KG1 (cell line): ENCODE measurements around the gene VAPA.

Experiments used
- DNase-seq: peaks from one replicate; lab custom pipeline; 2025; lab: John Stamatoyannopoulos, UW

VAPA gene

GRCh38 chr18:9914584-9915290, 921 bp downstream of the VAPA start:
- DNase-seq = peak; percentile 18

- no peak for DNase-seq
These were observed 1.7 kb downstream of the VAPA start for GRCh38 chr18:9915291-9916076.

GRCh38 chr18:9916077-9916639, 2.3 kb downstream of the VAPA start:
- DNase-seq = no peak

- DNase-seq = no peak
These were observed 3.0 kb downstream of the VAPA start for GRCh38 chr18:9916808-9917207.

GRCh38 chr18:9918016-9918680, 4.3 kb downstream of the VAPA start:
- DNase-seq = no peak

GRCh38 chr18:9919564-9920232, 5.9 kb downstream of the VAPA start:
- DNase-seq = no peak

GRCh38 chr18:9922592-9923311, 8.9 kb downstream of the VAPA start:
- no peak for DNase-seq

GRCh38 chr18:9924371-9924943, 10.6 kb downstream of the VAPA start:
- DNase-seq = no peak

GRCh38 chr18:9925369-9925768, 11.6 kb downstream of the VAPA start:
- DNase-seq = no peak

- DNase-seq = no peak
These were observed 12.0 kb downstream of the VAPA start for GRCh38 chr18:9925795-9926194.

- no peak for DNase-seq
These were observed 12.5 kb downstream of the VAPA start for GRCh38 chr18:9926223-9926894.

GRCh38 chr18:9926977-9927376, 13.2 kb downstream of the VAPA start:
- DNase-seq = no peak

- DNase-seq = no peak
These were observed 13.7 kb downstream of the VAPA start for GRCh38 chr18:9927392-9928063.

GRCh38 chr18:9928646-9929259, 14.9 kb downstream of the VAPA start:
- DNase-seq = no peak

GRCh38 chr18:9930299-9930884, 16.6 kb downstream of the VAPA start:
- no peak for DNase-seq

- no peak for DNase-seq
These were observed 17.3 kb downstream of the VAPA start for GRCh38 chr18:9931146-9931545.

- no peak for DNase-seq
These were observed 17.9 kb downstream of the VAPA start for GRCh38 chr18:9931678-9932077.

GRCh38 chr18:9933865-9934264, 20.0 kb downstream of the VAPA start:
- no peak for DNase-seq

- no peak for DNase-seq
These were observed 20.5 kb downstream of the VAPA start for GRCh38 chr18:9934274-9934673.
